IMR-90 (cell line): ENCODE data around the gene USO1. TPM values are rescaled to one million over a fixed set of nuclear protein-coding genes. Genes with fewer than 3 reads are reported as not detected.

ENCODE experiments used
- ATAC-seq: fragments of 200-7000 bp; cut with Tn5 transposase; 2 replicates; pipeline ENCODE4 v1.9.1; 2020; ENCODE audit warnings: low read depth, mild to moderate bottlenecking, moderate library complexity
- BruUV-seq: library from RNA; stranded (reverse); fragments of 400-500 nt; replicated peaks from 2 replicates; lab custom pipeline; 2021; lab: Mats Ljungman, UMichigan
- CTCF ChIA-PET: fragments of 300-600 bp; formaldehyde crosslinking; extraction: SDS; loops from one replicate; lab custom pipeline; 2021; ENCODE audit warnings: antibody characterized with exemption; lab: Yijun Ruan, JAX
- POLR2A ChIA-PET: fragments of 300-600 bp; sonication (Branson Sonifier 250); formaldehyde crosslinking; loops from one replicate; lab custom pipeline; 2022; ENCODE audit warnings: antibody characterized with exemption; ENCODE audit not compliant: unreplicated experiment; lab: Charles Lee
- DNase-seq: peaks from one replicate; pipeline ENCODE4 v3.0.0; 2013
- H2AFZ ChIP-seq: replicated peaks from 2 replicates; pipeline ENCODE3; 2013; ENCODE audit warnings: low read length, mild to moderate bottlenecking; ENCODE audit not compliant: poor library complexity
- H2AK5ac ChIP-seq: 2 replicates; pipeline ENCODE4 v1.6.1; 2013; ENCODE audit warnings: low read depth, low read length, inconsistent platforms
- H2AK9ac ChIP-seq: replicated peaks from 2 replicates; pipeline ENCODE3; 2013; ENCODE audit warnings: mild to moderate bottlenecking, low read depth, low read length, moderate library complexity; ENCODE audit not compliant: poor library complexity
- H2BK120ac ChIP-seq: 2 replicates; pipeline ENCODE4 v1.6.1; 2013; ENCODE audit warnings: low read depth, low read length, inconsistent platforms
- H2BK15ac ChIP-seq: 3 replicates; pipeline ENCODE4 v1.6.1; 2013; ENCODE audit warnings: low read depth, low read length, inconsistent platforms
- H2BK20ac ChIP-seq: 2 replicates; pipeline ENCODE4 v1.6.1; 2013; ENCODE audit warnings: low read depth, mild to moderate bottlenecking, inconsistent platforms, low read length, moderate library complexity
- H2BK5ac ChIP-seq: 2 replicates; pipeline ENCODE4 v1.6.1; 2013; ENCODE audit warnings: mild to moderate bottlenecking, low read depth, low read length, inconsistent platforms; ENCODE audit not compliant: poor library complexity, severe bottlenecking
- H3K14ac ChIP-seq: replicated peaks from 2 replicates; pipeline ENCODE4 v1.6.1; 2013; ENCODE audit warnings: low read depth, low read length, inconsistent platforms
- H3K18ac ChIP-seq: 2 replicates; pipeline ENCODE4 v1.6.1; 2013; ENCODE audit warnings: low read depth, low read length, control low read depth
- H3K23ac ChIP-seq: 2 replicates; pipeline ENCODE4 v1.6.1; 2013; ENCODE audit warnings: low read depth, low read length, inconsistent platforms
- H3K27ac ChIP-seq: 2 replicates; pipeline ENCODE4 v1.5.1; 2013; ENCODE audit warnings: mild to moderate bottlenecking, control low read depth, low read length; ENCODE audit not compliant: insufficient read depth
- H3K27me3 ChIP-seq: 2 replicates; pipeline ENCODE4 v1.6.1; 2013; ENCODE audit warnings: low read length; ENCODE audit not compliant: control insufficient read depth, insufficient read depth
- H3K36me3 ChIP-seq: 2 replicates; pipeline ENCODE4 v1.6.1; 2013; ENCODE audit warnings: low read length, mixed read lengths; ENCODE audit not compliant: control insufficient read depth, insufficient read depth
- H3K4ac ChIP-seq: 2 replicates; pipeline ENCODE4 v1.6.1; 2013; ENCODE audit warnings: low read depth, low read length, inconsistent platforms
- H3K4me1 ChIP-seq: 2 replicates; pipeline ENCODE4 v1.6.1; 2013; ENCODE audit warnings: low read length, mixed read lengths; ENCODE audit not compliant: control insufficient read depth, insufficient read depth
- H3K4me2 ChIP-seq: 2 replicates; pipeline ENCODE4 v1.6.1; 2013; ENCODE audit warnings: low read depth, mild to moderate bottlenecking, control low read depth, low read length, moderate library complexity
- H3K4me3 ChIP-seq: 2 replicates; pipeline ENCODE4 v1.5.1; 2013; ENCODE audit warnings: low read depth, mild to moderate bottlenecking, control low read depth, low read length, moderate library complexity; ENCODE audit not compliant: insufficient read depth
- H3K56ac ChIP-seq: 2 replicates; pipeline ENCODE4 v1.6.1; 2013; ENCODE audit warnings: low read length, inconsistent platforms; ENCODE audit not compliant: insufficient read depth; ENCODE audit errors: extremely low read depth
- H3K79me1 ChIP-seq, 2 experiments: 2 replicates each; pipeline ENCODE4 v1.6.1; 2013; ENCODE audit warnings: low read length in 2 of 2, inconsistent platforms in 1 of 2, low read depth in 1 of 2
- H3K9ac ChIP-seq: 2 replicates; pipeline ENCODE4 v1.6.1; 2013; ENCODE audit warnings: low read depth, low read length, control low read depth
- H3K9me1 ChIP-seq: 2 replicates; pipeline ENCODE4 v1.6.1; 2013; ENCODE audit warnings: low read length, inconsistent platforms; ENCODE audit not compliant: insufficient read depth
- H3K9me3 ChIP-seq: 2 replicates; pipeline ENCODE4 v1.6.1; 2013; ENCODE audit warnings: low read length; ENCODE audit not compliant: control insufficient read depth, insufficient read depth
- H4K20me1 ChIP-seq: 2 replicates; pipeline ENCODE4 v1.6.1; 2013; ENCODE audit warnings: low read length, inconsistent platforms; ENCODE audit not compliant: insufficient read depth
- H4K5ac ChIP-seq: 2 replicates; pipeline ENCODE4 v1.6.1; 2013; ENCODE audit warnings: mild to moderate bottlenecking, low read depth, low read length, control low read depth
- H4K8ac ChIP-seq, 2 experiments: 2 replicates each; pipeline ENCODE4 v1.6.1; 2013; ENCODE audit warnings: low read depth in 2 of 2, low read length in 2 of 2, control low read depth in 1 of 2, inconsistent platforms in 1 of 2
- H4K91ac ChIP-seq: 2 replicates; pipeline ENCODE4 v1.6.1; 2013; ENCODE audit warnings: low read depth, low read length, inconsistent platforms; ENCODE audit not compliant: insufficient read depth
- BHLHE40 ChIP-seq: fragments of 150-350 bp; IDR thresholded peaks from 2 replicates; pipeline ENCODE4 v1.6.1; 2016; ENCODE audit warnings: mild to moderate bottlenecking, low read depth, low read length
- CEBPB ChIP-seq: IDR thresholded peaks from 2 replicates; pipeline ENCODE4 v1.6.1; 2012; ENCODE audit warnings: low read depth, low read length, improper control_type of control experiment
- CHD1 ChIP-seq: IDR thresholded peaks from 2 replicates; pipeline ENCODE4 v1.6.1; 2012; ENCODE audit warnings: low read depth, low read length, improper control_type of control experiment
- FOS ChIP-seq: fragments of 150-350 bp; IDR thresholded peaks from 2 replicates; pipeline ENCODE4 v1.6.1; 2016; ENCODE audit warnings: low read depth, low read length
- MAFK ChIP-seq: IDR thresholded peaks from 2 replicates; pipeline ENCODE4 v1.6.1; 2012; ENCODE audit warnings: low read depth, low read length, improper control_type of control experiment
- MAZ ChIP-seq: IDR thresholded peaks from 2 replicates; pipeline ENCODE4 v1.6.1; 2012; ENCODE audit warnings: low read depth, mild to moderate bottlenecking, low read length, improper control_type of control experiment, moderate library complexity, borderline replicate concordance
- MXI1 ChIP-seq: IDR thresholded peaks from 2 replicates; pipeline ENCODE4 v1.6.1; 2012; ENCODE audit warnings: low read depth, mild to moderate bottlenecking, low read length, moderate library complexity, borderline replicate concordance
- POLR2A ChIP-seq: IDR thresholded peaks from 2 replicates; pipeline ENCODE4 v1.6.1; 2012; ENCODE audit warnings: mild to moderate bottlenecking, low read depth, low read length
- RCOR1 ChIP-seq: IDR thresholded peaks from 2 replicates; pipeline ENCODE4 v1.6.1; 2012; ENCODE audit warnings: mild to moderate bottlenecking, low read length, improper control_type of control experiment; ENCODE audit not compliant: insufficient replicate concordance
- RFX5 ChIP-seq: IDR thresholded peaks from 2 replicates; pipeline ENCODE4 v1.8.0; 2012; ENCODE audit warnings: low read depth, mild to moderate bottlenecking, low read length, moderate library complexity
- SMC3 ChIP-seq: fragments of 150-350 bp; IDR thresholded peaks from 2 replicates; pipeline ENCODE4 v1.6.1; 2016; ENCODE audit warnings: low read depth, mild to moderate bottlenecking, antibody characterized with exemption, low read length, moderate library complexity
- WGBS, 2 experiments: methylation state at CpG; one replicate each; pipeline versions ENCODE4 v1.1.5 to v1.1.7; 2013; ENCODE audit warnings: missing lambda C conversion rate in 2 of 2; ENCODE audit not compliant: insufficient read length in 1 of 2; ENCODE audit errors: extremely low coverage in 2 of 2; 5-methylcytosine and 5-hydroxymethylcytosine counted together
- dilution Hi-C: fragments of 300-500 bp; cut with HindIII; formaldehyde crosslinking; loops from one replicate; pipeline ENCODE4 v1.14.3; 2018; ENCODE audit warnings: low sequenced_read_pairs; ENCODE audit not compliant: unreplicated experiment
- in situ Hi-C: fragments of 300-500 bp; cut with MboI; formaldehyde crosslinking; loops from 3 replicates; pipeline ENCODE4 v1.14.3; 2019; ENCODE audit warnings: low sequenced_read_pairs, inconsistent platforms, mixed read lengths
- intact Hi-C: fragments of 100-400 bp; cut with micrococcal nuclease; formaldehyde crosslinking; loops from 2 replicates; pipeline ENCODE4 v1.10.0; 2022
- polyA plus RNA-seq, 3 experiments: library from polyadenylated mRNA; depleted of rRNA; stranded (reverse); fragments of >200 nt; gene quantifications; 2 replicates each; pipeline ENCODE4 v1.2.3, GENCODE V29; 2012; ENCODE audit warnings: low replicate concordance in 1 of 3
- total RNA-seq: library from RNA; depleted of rRNA; stranded (reverse); fragments of >200 nt; gene quantifications from 2 replicates; pipeline ENCODE4 v1.2.3, GENCODE V29; 2012
- TF ChIP-seq, protein P1 (sequence below): fragments of 150-350 bp; IDR thresholded peaks from 2 replicates; pipeline ENCODE4 v1.6.1; 2016; ENCODE audit warnings: low read depth, mild to moderate bottlenecking, low read length, moderate library complexity, borderline replicate concordance
- TF ChIP-seq, protein P2 (sequence below): fragments of 150-350 bp; IDR thresholded peaks from 2 replicates; pipeline ENCODE4 v1.6.1; 2017; ENCODE audit warnings: mild to moderate bottlenecking, antibody characterized with exemption, low read length, low read depth
- TF ChIP-seq, protein P3 (sequence below): conservative IDR thresholded peaks from 2 replicates; pipeline ENCODE4 v1.5.1; 2012; ENCODE audit warnings: mild to moderate bottlenecking, low read depth, low read length, improper control_type of control experiment

The USO1 gene
- total and polyA plus RNA-seq, 2 of the 4 experiments (the other 2 are of a cell fraction): 63.7 to 121 TPM

DNA sequence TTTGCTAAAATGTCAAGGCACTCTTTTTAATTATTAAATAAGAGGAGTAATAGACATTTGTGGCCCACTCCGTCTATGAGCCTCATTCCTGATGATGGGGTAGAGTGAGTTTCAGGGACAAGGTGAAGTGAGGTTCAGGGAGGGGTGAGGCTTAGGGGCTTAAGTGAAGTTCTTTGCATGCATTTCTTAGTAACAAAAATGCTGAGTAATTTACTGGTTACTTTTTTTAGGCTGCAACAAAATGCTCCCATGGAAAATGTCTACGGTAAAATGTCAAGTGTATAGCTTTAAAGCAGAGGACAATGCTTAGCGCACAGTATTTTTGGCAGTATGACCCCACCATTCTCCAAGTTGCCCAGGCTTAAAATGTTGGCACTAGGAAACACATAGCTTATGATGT, 2.0 kb upstream of the USO1 start:
- Histone ChIP-seq H3K56ac (no peak overlapping the region), H3K27me3 (no peaks in the 10 kb centered on the region), H4K91ac (no peak overlapping the region), H3K18ac (no peak overlapping the region), H3K23ac (0 out of 2 replicates have a peak overlapping the region, but pooled peaks have one; percentile 38), H3K4ac (no peak overlapping the region), H3K9ac (no peak overlapping the region), H2BK20ac (no peak overlapping the region), H2AK5ac (no peak overlapping the region), H3K79me1 (peaks cover 3 to 41% of the 10 kb centered on the region in 2 experiments; a peak in 2 of 4 replicates), H3K4me2 (no peak overlapping the region; the same call in 1 of the 2 replicates), H4K5ac (no peak overlapping the region), H3K4me1 (peaks cover 4% of the 10 kb centered on the region; the same call in 1 of the 2 replicates), H3K9me1 (no peaks in the 10 kb centered on the region; the same call in 1 of the 2 replicates), H2BK5ac (no peak overlapping the region), H3K4me3 (no peak overlapping the region), H2AK9ac (no peak overlapping the region), H2BK15ac (no peak overlapping the region), H3K27ac (no peak overlapping the region), H2BK120ac (no peak overlapping the region), H3K36me3 (no peaks in the 10 kb centered on the region), H2AFZ (no peak overlapping the region), H3K14ac (no peak overlapping the region), H4K20me1 (peaks cover 10% of the 10 kb centered on the region; the same call in 1 of the 2 replicates), H3K9me3 (no peaks in the 10 kb centered on the region), H4K8ac (no peak overlapping the region; a peak in 1 of 4 replicates)
- dilution Hi-C loops (no loop called here), in situ Hi-C loops (no loop called here), intact Hi-C loops (loop anchor here (5.0 kb wide), 1 partner anchor 65 kb away; no protein-coding TSS in a partner anchor)
- WGBS, 2 experiments: no CpG with 5 or more reads among the region's 3 CpGs
- ATAC-seq: no peak
- BruUV-seq: no TSS peak
- no peak for DNase-seq
- ChIA-PET POLR2A (no interaction called here), CTCF (interaction anchor here (0.6 to 2.3 kb wide), 3 partner anchors 10 to 620 kb away, joined by 3 to 5 read pairs (median 3); no protein-coding TSS in a partner anchor)
- TF ChIP-seq, protein P1, sequence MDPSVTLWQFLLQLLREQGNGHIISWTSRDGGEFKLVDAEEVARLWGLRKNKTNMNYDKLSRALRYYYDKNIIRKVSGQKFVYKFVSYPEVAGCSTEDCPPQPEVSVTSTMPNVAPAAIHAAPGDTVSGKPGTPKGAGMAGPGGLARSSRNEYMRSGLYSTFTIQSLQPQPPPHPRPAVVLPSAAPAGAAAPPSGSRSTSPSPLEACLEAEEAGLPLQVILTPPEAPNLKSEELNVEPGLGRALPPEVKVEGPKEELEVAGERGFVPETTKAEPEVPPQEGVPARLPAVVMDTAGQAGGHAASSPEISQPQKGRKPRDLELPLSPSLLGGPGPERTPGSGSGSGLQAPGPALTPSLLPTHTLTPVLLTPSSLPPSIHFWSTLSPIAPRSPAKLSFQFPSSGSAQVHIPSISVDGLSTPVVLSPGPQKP: no peak
- TF ChIP-seq MAZ (no peak), RFX5 (no peak), FOS (no peak), BHLHE40 (no peak), RCOR1 (no peak), SMC3 (no peak), CEBPB (no peak), CHD1 (no peak), MXI1 (no peak), POLR2A (no peak), MAFK (no peak)
- TF ChIP-seq, protein P2, sequence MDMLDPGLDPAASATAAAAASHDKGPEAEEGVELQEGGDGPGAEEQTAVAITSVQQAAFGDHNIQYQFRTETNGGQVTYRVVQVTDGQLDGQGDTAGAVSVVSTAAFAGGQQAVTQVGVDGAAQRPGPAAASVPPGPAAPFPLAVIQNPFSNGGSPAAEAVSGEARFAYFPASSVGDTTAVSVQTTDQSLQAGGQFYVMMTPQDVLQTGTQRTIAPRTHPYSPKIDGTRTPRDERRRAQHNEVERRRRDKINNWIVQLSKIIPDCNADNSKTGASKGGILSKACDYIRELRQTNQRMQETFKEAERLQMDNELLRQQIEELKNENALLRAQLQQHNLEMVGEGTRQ: no peak
- TF ChIP-seq, protein P3, sequence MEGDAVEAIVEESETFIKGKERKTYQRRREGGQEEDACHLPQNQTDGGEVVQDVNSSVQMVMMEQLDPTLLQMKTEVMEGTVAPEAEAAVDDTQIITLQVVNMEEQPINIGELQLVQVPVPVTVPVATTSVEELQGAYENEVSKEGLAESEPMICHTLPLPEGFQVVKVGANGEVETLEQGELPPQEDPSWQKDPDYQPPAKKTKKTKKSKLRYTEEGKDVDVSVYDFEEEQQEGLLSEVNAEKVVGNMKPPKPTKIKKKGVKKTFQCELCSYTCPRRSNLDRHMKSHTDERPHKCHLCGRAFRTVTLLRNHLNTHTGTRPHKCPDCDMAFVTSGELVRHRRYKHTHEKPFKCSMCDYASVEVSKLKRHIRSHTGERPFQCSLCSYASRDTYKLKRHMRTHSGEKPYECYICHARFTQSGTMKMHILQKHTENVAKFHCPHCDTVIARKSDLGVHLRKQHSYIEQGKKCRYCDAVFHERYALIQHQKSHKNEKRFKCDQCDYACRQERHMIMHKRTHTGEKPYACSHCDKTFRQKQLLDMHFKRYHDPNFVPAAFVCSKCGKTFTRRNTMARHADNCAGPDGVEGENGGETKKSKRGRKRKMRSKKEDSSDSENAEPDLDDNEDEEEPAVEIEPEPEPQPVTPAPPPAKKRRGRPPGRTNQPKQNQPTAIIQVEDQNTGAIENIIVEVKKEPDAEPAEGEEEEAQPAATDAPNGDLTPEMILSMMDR: no peak
